OCI-LY3 (cell line): Measurements from ENCODE around the gene ZNF429.

ENCODE experiments used
- CTCF ChIP-seq: fragments of 200-600, 300-600 bp; sonication (generic); IDR thresholded peaks from 2 replicates; pipeline ENCODE4 v1.5.1; 2014; ENCODE audit warnings: antibody characterized with exemption, low read length, low read depth
- EZH2phosphoT487 ChIP-seq: fragments of 200-600 bp; shearing (Covaris generic); IDR thresholded peaks from 2 replicates; pipeline ENCODE4 v1.6.1; 2018; ENCODE audit warnings: antibody characterized with exemption, mixed run types, low read depth

GRCh38 chr19:21593502-21593901, 88.1 kb downstream of the ZNF429 start:
- no peak for TF ChIP-seq CTCF
- TF ChIP-seq EZH2phosphoT487, result no peak
